Thyroid gland (tissue), 4 donors: ENCODE results near the gene IL22.

ENCODE experiments used
- POLR2A ChIP-seq, 2 donors: fragments of 450-650 bp; IDR thresholded peaks; one replicate each; pipeline ENCODE4 v1.6.1; 2017; ENCODE audit warnings: antibody characterized with exemption in 2 of 2, mild to moderate bottlenecking in 2 of 2, moderate library complexity in 1 of 2
- TF ChIP-seq, protein P1 (sequence below), 6 experiments: fragments of 200-600 bp in 3 of 6; fragments of 450-650 bp in 3 of 6; sonication (generic) in 3 of 6; IDR thresholded peaks; one replicate each; pipeline ENCODE4 v1.5.1; 2016 to 2019; ENCODE audit warnings: antibody characterized with exemption in 6 of 6, mild to moderate bottlenecking in 2 of 6, inconsistent platforms in 1 of 6, moderate library complexity in 1 of 6

DNA sequence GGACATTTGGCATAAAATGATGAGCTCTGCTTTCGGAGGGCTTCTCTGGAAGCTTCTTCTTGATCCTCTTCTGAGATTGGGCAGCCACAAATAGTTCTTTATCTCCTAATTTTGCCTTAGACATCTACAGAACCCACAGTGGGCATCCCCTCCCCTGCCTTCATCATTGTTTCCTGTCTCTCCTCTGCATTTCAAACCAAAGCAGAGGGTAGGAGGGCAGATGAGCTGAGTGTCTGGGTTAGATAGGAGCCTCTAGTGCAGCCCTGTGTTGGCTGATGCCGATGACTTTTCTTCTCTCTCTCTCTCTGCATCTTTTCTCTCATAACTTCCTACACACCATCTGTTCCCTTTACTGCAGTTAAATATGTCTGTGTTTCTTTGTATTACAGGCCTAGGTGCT lies 19.3 kb downstream of the IL22 start:
- TF ChIP-seq, protein P1, sequence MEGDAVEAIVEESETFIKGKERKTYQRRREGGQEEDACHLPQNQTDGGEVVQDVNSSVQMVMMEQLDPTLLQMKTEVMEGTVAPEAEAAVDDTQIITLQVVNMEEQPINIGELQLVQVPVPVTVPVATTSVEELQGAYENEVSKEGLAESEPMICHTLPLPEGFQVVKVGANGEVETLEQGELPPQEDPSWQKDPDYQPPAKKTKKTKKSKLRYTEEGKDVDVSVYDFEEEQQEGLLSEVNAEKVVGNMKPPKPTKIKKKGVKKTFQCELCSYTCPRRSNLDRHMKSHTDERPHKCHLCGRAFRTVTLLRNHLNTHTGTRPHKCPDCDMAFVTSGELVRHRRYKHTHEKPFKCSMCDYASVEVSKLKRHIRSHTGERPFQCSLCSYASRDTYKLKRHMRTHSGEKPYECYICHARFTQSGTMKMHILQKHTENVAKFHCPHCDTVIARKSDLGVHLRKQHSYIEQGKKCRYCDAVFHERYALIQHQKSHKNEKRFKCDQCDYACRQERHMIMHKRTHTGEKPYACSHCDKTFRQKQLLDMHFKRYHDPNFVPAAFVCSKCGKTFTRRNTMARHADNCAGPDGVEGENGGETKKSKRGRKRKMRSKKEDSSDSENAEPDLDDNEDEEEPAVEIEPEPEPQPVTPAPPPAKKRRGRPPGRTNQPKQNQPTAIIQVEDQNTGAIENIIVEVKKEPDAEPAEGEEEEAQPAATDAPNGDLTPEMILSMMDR (IDR thresholded peaks at IDR 0.05), result no peak
- no peak for TF ChIP-seq POLR2A (IDR thresholded peaks at IDR 0.05)
